ENCODE measurements around the gene TRIM40. TPM values are rescaled to one million over a fixed set of nuclear protein-coding genes. Genes with fewer than 3 reads are reported as not detected.
A peak's percentile ranks its signal among the peaks of the same experiment; 100 is the strongest.

The TRIM40 gene, protein sequence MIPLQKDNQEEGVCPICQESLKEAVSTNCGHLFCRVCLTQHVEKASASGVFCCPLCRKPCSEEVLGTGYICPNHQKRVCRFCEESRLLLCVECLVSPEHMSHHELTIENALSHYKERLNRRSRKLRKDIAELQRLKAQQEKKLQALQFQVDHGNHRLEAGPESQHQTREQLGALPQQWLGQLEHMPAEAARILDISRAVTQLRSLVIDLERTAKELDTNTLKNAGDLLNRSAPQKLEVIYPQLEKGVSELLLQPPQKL
- total RNA-seq: 10 to 100 TPM; 10.7 to 17.0 TPM

DNA sequence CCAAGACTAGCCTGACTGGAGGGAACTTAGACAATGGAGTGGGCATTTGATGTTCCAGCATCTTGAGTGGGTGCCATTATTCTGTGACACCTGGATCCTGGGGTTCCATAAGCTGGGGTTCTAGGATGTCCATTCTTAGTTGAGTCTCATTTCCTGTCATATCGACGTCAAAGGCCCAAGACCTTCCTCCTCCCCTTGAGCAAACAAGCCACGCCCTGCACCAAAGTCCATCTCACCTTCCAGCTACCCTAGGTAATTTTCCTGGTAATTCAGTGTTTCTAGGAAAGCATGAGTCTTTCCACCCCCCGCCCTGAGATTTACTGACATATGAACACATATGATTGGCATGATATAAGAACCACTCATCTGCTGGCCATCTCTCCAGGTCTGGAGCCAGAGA, at the start of gene TRIM40:
TSS of gene TRIM40 (plus strand) at position 384 of the 400 bp plus-strand sequence. CDS start 897 bp downstream, outside the sequence.
- peak within 1 kb of the TSS in 1 of 2 donors; percentile 5 for H3K9ac ChIP-seq (ENCODE audit: low read depth in 2 of 2, low read length in 2 of 2)
- peak; percentile 86 for DNase-seq
- peaks cover 1% of the 10 kb centered on the region for H3K4me1 ChIP-seq
- H3K27me3 ChIP-seq: no peaks in the 10 kb centered on the region
- no peaks in the 10 kb centered on the region for H3K36me3 ChIP-seq
- H3K27ac ChIP-seq: peak within 1 kb of the TSS; percentile 41
- peak within 1 kb of the TSS; percentile 16 for H3K4me3 ChIP-seq
- H3K9me3 ChIP-seq: no peaks in the 10 kb centered on the region
- intact Hi-C loops (cut with DNase I): loop anchor here (5.0 kb wide), 1 partner anchor 37 kb away; no protein-coding TSS in a partner anchor
- TF ChIP-seq, protein P1, sequence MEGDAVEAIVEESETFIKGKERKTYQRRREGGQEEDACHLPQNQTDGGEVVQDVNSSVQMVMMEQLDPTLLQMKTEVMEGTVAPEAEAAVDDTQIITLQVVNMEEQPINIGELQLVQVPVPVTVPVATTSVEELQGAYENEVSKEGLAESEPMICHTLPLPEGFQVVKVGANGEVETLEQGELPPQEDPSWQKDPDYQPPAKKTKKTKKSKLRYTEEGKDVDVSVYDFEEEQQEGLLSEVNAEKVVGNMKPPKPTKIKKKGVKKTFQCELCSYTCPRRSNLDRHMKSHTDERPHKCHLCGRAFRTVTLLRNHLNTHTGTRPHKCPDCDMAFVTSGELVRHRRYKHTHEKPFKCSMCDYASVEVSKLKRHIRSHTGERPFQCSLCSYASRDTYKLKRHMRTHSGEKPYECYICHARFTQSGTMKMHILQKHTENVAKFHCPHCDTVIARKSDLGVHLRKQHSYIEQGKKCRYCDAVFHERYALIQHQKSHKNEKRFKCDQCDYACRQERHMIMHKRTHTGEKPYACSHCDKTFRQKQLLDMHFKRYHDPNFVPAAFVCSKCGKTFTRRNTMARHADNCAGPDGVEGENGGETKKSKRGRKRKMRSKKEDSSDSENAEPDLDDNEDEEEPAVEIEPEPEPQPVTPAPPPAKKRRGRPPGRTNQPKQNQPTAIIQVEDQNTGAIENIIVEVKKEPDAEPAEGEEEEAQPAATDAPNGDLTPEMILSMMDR (IDR thresholded peaks at IDR 0.05): no peak

DNA sequence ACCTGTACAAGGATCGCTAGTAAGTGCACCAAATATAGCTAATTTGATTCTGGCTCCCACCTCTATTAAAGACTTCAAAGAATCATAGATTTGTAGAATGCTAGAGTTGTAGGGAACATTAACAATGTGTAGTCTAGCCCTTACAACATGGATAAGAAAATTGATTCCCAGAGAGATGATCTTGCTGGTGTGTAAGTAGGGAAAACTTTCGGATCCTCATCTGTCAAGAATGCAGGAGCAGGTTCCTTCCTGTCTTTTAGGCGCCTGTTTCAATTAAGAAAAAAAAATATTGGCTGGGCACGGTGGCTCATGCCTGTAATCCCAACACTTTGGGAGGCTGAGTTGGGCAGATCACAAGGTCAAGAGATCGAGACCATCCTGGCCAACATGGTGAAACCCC, 48.1 kb upstream of the TRIM40 start:
- intact Hi-C loops (cut with DNase I): no loop called here
- Histone ChIP-seq H3K27me3 (no peaks in the 10 kb centered on the region), H3K27ac (no peak overlapping the region), H3K4me1 (no peaks in the 10 kb centered on the region), H3K36me3 (no peaks in the 10 kb centered on the region), H3K9ac (ENCODE audit: low read depth in 2 of 2, low read length in 2 of 2) (no peak overlapping the region), H3K9me3 (no peaks in the 10 kb centered on the region), H3K4me3 (no peak overlapping the region)
- TF ChIP-seq, protein P1 (IDR thresholded peaks at IDR 0.05): no peak
- DNase-seq: no peak

DNA sequence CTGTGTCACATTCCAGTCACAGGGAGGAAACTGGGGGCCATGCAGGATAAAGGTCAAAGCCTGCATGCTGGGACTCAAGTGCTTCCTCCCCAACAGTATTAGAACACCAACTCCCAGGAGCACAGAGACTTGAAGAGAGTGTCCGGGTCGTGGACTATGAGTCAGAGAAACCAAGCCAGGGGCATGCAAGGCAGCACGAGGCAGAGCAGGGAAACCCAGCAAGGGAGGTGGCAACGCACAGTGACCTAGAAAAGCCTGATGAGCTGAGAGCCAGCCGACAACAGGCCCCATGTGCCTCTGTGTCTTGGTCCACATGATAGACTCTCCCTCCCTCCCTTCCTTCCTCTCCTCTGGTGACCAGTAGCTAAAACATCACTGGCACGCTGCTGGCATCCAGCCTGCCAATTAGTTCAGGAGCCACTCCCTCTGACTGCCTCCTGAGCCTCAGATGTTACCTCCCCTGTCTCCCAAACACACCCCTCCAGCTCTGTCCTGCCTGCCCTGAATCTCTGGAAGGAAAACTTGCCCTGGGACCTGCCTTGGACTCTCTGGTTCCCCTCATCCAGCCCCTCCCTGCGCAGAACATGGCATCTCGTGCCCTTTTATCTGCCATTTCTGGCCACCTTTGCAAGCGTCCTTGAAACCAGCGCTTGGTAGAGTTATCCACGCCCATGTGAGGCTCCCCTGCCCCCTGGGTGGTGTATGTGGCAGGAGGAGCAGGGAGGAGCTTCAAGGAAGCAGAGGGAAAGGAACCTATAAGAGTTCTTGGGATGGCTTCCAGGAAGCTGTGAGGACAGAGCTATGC, 44.2 kb upstream of the TRIM40 start:
- TF ChIP-seq, protein P1 (IDR thresholded peaks at IDR 0.05): no peak
- Histone ChIP-seq H3K9ac (ENCODE audit: low read depth in 2 of 2, low read length in 2 of 2) (peak overlapping the region in 1 of 2 donors; percentile 38), H3K36me3 (no peaks in the 10 kb centered on the region), H3K4me3 (no peak overlapping the region), H3K9me3 (no peaks in the 10 kb centered on the region), H3K4me1 (no peaks in the 10 kb centered on the region), H3K27me3 (no peaks in the 10 kb centered on the region), H3K27ac (peak overlapping the region; percentile 83)
- peak; percentile 86 for DNase-seq
- intact Hi-C loops (cut with DNase I): no loop called here

DNA sequence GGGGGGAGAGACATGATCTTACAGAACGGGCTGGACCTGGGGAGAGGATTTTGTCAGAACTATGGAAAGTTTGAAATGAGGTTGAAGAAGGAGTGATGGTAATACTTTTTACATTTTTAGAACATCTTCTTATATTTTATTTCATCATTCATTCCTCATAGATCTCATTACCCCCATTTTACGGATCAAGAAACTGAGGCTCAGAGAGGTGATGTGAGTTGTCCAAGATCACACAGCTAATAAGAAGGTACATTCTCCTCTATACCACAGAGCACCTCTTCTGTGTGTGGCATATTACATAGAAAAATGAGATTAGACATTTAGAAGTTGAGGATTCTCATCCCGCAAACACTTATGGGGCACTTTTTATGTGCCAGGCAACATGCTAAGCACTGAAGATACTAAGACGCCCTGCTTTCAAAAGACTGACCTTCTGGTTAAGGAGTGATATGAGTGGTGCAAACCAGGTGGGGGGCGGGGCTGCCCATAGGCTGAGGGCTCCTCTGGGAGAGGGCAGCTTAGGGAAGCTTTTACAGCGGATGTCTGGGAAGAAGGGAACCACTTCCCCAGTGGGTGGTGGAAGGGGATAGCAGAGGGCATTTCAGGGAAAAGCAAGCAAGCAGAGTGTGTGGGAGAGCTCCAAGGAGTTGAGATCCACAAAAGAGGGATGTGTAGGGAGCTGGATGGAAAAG, 42.9 kb upstream of the TRIM40 start:
- H3K27me3 ChIP-seq: no peaks in the 10 kb centered on the region
- no peak overlapping the region for H3K9ac ChIP-seq (ENCODE audit: low read depth in 2 of 2, low read length in 2 of 2)
- H3K4me1 ChIP-seq: no peaks in the 10 kb centered on the region
- TF ChIP-seq, protein P1 (IDR thresholded peaks at IDR 0.05): no peak
- intact Hi-C loops (cut with DNase I): no loop called here
- H3K36me3 ChIP-seq: no peaks in the 10 kb centered on the region
- H3K27ac ChIP-seq: no peak overlapping the region
- H3K9me3 ChIP-seq: no peaks in the 10 kb centered on the region
- no peak for DNase-seq
- H3K4me3 ChIP-seq: no peak overlapping the region

DNA sequence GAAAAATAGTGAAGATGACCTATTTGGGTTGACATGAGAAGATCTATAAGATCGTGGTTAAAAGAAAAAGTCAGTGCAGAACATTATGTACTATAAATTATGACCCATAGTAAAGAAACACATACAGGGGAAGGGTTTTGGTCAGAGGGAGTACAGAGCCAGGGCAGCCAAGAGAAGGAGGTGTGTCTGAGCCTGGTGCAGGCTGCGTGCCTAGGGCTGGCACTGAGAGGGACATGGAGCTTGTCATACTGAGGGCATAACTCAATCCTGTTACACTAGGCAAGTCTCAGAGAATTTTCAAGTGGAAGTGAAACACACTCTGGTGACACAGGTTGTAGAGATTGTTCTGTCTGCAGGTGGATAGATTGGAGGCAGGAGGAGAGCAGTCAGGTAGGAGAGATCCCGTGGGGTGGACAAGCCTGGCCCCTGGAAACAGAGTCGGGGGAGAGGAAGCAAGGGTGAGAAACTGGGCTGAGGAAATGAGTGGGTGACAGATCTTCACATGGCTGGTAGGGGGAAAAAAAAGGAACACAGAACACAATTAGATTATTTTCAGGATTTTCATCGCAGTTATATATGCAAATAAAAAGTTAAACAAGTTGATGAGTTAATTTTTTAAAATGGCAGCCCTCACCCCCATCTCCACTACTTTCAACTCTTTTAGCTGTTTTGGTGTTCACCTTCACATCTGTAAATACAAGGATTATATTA, 41.8 kb upstream of the TRIM40 start:
- Histone ChIP-seq H3K27me3 (no peaks in the 10 kb centered on the region), H3K9ac (ENCODE audit: low read depth in 2 of 2, low read length in 2 of 2) (no peak overlapping the region), H3K36me3 (no peaks in the 10 kb centered on the region), H3K4me3 (no peak overlapping the region), H3K9me3 (no peaks in the 10 kb centered on the region), H3K4me1 (peaks cover 7% of the 10 kb centered on the region), H3K27ac (no peak overlapping the region)
- intact Hi-C loops (cut with DNase I): no loop called here
- DNase-seq: no peak
- TF ChIP-seq, protein P1 (IDR thresholded peaks at IDR 0.05): no peak
